ENCODE data around the gene FAM174B.

DNA sequence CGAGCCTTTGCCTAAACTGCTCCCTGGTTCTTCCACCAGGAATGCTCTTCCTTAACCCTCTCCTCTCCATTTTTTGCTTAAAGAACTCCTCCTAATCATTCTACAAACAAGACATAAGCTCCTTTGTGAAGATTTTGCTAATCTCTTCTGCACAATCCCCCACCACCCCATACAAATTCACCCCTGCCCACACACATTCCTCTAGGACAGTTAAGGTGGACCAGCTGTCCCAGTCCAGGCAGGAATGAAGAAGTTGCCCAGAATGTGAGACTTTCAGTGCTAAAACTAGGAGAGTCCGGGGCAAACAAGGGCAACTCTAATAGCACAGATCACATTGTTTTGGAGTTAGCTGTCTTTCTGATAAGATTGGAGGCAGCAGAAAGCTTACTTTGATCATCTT lies 13.9 kb upstream of the FAM174B start:
- TF ChIP-seq EP300 (IDR thresholded peaks at IDR 0.05): no peak
- TF ChIP-seq, protein P1, sequence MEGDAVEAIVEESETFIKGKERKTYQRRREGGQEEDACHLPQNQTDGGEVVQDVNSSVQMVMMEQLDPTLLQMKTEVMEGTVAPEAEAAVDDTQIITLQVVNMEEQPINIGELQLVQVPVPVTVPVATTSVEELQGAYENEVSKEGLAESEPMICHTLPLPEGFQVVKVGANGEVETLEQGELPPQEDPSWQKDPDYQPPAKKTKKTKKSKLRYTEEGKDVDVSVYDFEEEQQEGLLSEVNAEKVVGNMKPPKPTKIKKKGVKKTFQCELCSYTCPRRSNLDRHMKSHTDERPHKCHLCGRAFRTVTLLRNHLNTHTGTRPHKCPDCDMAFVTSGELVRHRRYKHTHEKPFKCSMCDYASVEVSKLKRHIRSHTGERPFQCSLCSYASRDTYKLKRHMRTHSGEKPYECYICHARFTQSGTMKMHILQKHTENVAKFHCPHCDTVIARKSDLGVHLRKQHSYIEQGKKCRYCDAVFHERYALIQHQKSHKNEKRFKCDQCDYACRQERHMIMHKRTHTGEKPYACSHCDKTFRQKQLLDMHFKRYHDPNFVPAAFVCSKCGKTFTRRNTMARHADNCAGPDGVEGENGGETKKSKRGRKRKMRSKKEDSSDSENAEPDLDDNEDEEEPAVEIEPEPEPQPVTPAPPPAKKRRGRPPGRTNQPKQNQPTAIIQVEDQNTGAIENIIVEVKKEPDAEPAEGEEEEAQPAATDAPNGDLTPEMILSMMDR (IDR thresholded peaks at IDR 0.05): no peak

Measured in tibial nerve (tissue), 4 donors.